Mammary microvascular endothelial cell (primary cell): ENCODE measurements around the gene TASL. TPM values are rescaled to one million over a fixed set of nuclear protein-coding genes. Genes with fewer than 3 reads are reported as not detected.

Experiments
- total RNA-seq: library from RNA; depleted of rRNA; stranded (reverse); fragments of >200 nt; gene quantifications from 2 replicates; pipeline ENCODE4 v1.2.3, GENCODE V29; 2015

TASL gene, protein sequence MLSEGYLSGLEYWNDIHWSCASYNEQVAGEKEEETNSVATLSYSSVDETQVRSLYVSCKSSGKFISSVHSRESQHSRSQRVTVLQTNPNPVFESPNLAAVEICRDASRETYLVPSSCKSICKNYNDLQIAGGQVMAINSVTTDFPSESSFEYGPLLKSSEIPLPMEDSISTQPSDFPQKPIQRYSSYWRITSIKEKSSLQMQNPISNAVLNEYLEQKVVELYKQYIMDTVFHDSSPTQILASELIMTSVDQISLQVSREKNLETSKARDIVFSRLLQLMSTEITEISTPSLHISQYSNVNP
- total RNA-seq: not detected in 2 replicates

DNA sequence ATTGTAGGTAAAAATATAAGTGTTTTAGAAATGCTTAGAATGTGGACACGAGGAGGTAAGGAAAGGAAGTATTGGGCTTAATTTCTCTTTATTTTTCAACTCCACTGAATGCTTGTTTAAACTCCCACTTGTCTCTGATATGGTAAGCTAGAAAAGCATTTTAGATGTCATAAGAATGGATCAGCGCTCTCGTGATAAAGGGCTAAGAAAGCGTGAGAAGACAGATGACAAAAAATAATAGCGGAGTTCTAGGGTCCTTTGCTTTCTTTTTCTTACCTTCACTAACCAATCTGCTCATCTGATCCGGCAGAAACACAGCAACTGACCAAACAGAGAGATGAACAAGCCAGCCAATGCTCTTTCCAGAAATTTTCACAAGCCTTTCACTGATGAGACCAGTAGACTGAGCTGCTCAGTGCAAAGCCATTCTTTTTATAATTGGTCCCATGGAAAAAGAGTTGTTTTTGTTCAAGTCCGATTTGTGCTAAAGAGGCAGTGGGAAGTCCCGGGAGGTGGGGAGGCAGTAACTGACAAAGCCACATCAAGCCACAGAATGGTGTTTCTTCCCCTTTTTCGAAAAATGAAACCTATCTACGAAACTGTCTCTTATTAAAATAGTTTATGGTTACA lies at the start of gene TASL:
TASL (minus strand) TSS at position 405 of the 630 bp plus-strand sequence. CDS start 17,411 bp downstream, outside the sequence.

Other genes starting within 250 kb of the TASL start
- 2.0 and 3.1 TPM in 2 replicates for gene GK, start 75.7 kb upstream of the TASL start, total RNA-seq